GM12878 (cell line): ENCODE data around the gene SNURF.
"Not testable (repeated sequence)": the region's sequence is repeated elsewhere in the genome, so short reads cannot be mapped to it uniquely, and the experiment has no call there.

Source experiments
- BHLHE40 ChIP-seq, 2 experiments: fragments of 450-650 bp in 1 of 2; IDR thresholded peaks; 2 replicates each; pipeline ENCODE4 v1.6.1; 2011 to 2017; ENCODE audit warnings: low read depth in 2 of 2, borderline replicate concordance in 1 of 2, improper control_type of control experiment in 1 of 2, low read length in 1 of 2, mild to moderate bottlenecking in 1 of 2
- CEBPB ChIP-seq, 2 experiments: fragments of 150-350 bp in 1 of 2; IDR thresholded peaks; 2 replicates each; pipeline ENCODE4 v1.6.1; 2012 to 2014; ENCODE audit warnings: low read depth in 2 of 2, low read length in 2 of 2, borderline replicate concordance in 1 of 2, inconsistent platforms in 1 of 2
- ESRRA ChIP-seq: IDR thresholded peaks from 2 replicates; pipeline ENCODE4 v1.6.1; 2012; ENCODE audit warnings: mild to moderate bottlenecking, low read length, improper control_type of control experiment
- GABPA ChIP-seq: IDR thresholded peaks from 2 replicates; pipeline ENCODE4 v1.6.1; 2014; ENCODE audit warnings: antibody characterized with exemption, low read depth, mild to moderate bottlenecking, inconsistent platforms
- PAX5 ChIP-seq: IDR thresholded peaks from 2 replicates; pipeline ENCODE4 v1.6.1; 2011; ENCODE audit warnings: low read depth, low read length, borderline replicate concordance
- RFX5 ChIP-seq: IDR thresholded peaks from 2 replicates; pipeline ENCODE4 v1.6.1; 2011; ENCODE audit warnings: low read depth, low read length, improper control_type of control experiment
- SMC3 ChIP-seq: IDR thresholded peaks from 2 replicates; pipeline ENCODE4 v1.6.1; 2011; ENCODE audit warnings: low read length, improper control_type of control experiment, borderline replicate concordance
- ZNF24 ChIP-seq: fragments of 450-650 bp; IDR thresholded peaks from 2 replicates; pipeline ENCODE4 v1.6.1; 2017; ENCODE audit warnings: antibody characterized with exemption, mild to moderate bottlenecking
- TF ChIP-seq, protein P1 (sequence below): fragments of 450-650 bp; IDR thresholded peaks from 2 replicates; pipeline ENCODE4 v1.6.1; 2016; ENCODE audit warnings: mild to moderate bottlenecking
- TF ChIP-seq, protein P2 (sequence below), 3 experiments: IDR thresholded peaks in 2 of 3; conservative IDR thresholded peaks in 1 of 3; 2 replicates each; pipeline ENCODE4 v1.5.1; 2011; ENCODE audit warnings: low read depth in 3 of 3, low read length in 3 of 3, mild to moderate bottlenecking in 3 of 3, control low read depth in 2 of 3, moderate library complexity in 2 of 3, inconsistent platforms in 1 of 3, mixed read lengths in 1 of 3; ENCODE audit not compliant: control insufficient read depth in 2 of 3, insufficient read depth in 1 of 3; ENCODE audit errors: extremely low read depth in 1 of 3
- TF ChIP-seq, protein P3 (sequence below): IDR thresholded peaks from 2 replicates; pipeline ENCODE4 v1.6.1; 2012; ENCODE audit warnings: low read depth, low read length, improper control_type of control experiment
- TF ChIP-seq, protein P4 (sequence below): fragments of 150-350 bp; IDR thresholded peaks from 2 replicates; pipeline ENCODE4 v1.6.1; 2014; ENCODE audit warnings: mild to moderate bottlenecking, low read depth, low read length

DNA sequence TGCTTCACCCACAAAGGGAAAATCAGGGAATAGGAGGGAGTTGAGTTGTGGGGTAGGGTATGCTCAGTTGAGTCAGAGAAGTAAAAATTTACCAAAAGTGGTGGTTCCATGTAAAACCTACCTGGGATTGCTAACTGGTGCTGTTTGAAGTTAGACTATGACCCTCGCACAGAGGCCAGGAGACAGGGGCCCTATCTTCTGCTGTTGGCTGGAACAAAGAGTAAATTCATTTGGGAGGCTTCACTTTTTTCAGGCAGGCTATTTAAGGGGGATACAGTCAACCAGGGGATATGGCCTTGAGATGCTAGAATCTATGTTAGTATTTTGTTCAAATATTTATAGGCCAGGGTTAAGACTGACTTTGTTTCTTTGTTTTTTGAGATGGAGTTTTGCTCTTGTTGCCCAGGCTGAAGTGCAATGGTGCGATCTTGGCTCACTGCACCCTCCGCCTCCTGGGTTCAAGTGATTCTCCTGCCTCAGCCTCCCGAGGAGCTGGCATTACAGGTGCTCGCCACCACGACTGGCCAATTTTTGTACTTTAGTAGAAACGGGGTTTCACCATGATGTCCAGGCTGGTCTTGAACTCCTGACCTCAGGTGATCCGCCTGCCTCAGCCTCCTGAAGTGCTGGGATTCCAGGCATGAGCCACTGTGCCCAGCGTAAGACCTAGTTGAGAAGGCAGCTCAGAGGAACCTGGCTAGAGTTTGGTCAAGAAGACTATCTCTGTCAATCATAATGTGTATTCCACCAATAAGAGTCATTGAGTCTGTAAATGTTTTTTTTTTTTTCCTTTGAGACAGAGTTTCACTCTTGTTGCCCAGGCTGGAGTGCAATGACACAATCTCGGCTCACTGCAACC lies 22.7 kb upstream of the SNURF start:
- not testable (repeated sequence) for TF ChIP-seq PAX5; BHLHE40 (IDR thresholded peaks at IDR 0.05; ENCODE audit: borderline replicate concordance in 1 of 2, low read depth in 2 of 2, low read length in 1 of 2); GABPA; ESRRA; SMC3; ZNF24; RFX5; CEBPB (IDR thresholded peaks at IDR 0.05; ENCODE audit: borderline replicate concordance in 1 of 2, low read depth in 2 of 2, low read length in 2 of 2)
- TF ChIP-seq, protein P1, sequence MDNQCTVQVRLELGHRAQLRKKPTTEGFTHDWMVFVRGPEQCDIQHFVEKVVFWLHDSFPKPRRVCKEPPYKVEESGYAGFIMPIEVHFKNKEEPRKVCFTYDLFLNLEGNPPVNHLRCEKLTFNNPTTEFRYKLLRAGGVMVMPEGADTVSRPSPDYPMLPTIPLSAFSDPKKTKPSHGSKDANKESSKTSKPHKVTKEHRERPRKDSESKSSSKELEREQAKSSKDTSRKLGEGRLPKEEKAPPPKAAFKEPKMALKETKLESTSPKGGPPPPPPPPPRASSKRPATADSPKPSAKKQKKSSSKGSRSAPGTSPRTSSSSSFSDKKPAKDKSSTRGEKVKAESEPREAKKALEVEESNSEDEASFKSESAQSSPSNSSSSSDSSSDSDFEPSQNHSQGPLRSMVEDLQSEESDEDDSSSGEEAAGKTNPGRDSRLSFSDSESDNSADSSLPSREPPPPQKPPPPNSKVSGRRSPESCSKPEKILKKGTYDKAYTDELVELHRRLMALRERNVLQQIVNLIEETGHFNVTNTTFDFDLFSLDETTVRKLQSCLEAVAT = not testable (repeated sequence)
- TF ChIP-seq, protein P2, sequence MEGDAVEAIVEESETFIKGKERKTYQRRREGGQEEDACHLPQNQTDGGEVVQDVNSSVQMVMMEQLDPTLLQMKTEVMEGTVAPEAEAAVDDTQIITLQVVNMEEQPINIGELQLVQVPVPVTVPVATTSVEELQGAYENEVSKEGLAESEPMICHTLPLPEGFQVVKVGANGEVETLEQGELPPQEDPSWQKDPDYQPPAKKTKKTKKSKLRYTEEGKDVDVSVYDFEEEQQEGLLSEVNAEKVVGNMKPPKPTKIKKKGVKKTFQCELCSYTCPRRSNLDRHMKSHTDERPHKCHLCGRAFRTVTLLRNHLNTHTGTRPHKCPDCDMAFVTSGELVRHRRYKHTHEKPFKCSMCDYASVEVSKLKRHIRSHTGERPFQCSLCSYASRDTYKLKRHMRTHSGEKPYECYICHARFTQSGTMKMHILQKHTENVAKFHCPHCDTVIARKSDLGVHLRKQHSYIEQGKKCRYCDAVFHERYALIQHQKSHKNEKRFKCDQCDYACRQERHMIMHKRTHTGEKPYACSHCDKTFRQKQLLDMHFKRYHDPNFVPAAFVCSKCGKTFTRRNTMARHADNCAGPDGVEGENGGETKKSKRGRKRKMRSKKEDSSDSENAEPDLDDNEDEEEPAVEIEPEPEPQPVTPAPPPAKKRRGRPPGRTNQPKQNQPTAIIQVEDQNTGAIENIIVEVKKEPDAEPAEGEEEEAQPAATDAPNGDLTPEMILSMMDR (IDR thresholded peaks at IDR 0.05 in 2 of 3, conservative IDR thresholded peaks at IDR 0.05 in 1 of 3; ENCODE audit: control insufficient read depth in 2 of 3, extremely low read depth in 1 of 3, insufficient read depth in 1 of 3, low read depth in 3 of 3, low read length in 3 of 3) = not testable (repeated sequence)
- TF ChIP-seq, protein P3, sequence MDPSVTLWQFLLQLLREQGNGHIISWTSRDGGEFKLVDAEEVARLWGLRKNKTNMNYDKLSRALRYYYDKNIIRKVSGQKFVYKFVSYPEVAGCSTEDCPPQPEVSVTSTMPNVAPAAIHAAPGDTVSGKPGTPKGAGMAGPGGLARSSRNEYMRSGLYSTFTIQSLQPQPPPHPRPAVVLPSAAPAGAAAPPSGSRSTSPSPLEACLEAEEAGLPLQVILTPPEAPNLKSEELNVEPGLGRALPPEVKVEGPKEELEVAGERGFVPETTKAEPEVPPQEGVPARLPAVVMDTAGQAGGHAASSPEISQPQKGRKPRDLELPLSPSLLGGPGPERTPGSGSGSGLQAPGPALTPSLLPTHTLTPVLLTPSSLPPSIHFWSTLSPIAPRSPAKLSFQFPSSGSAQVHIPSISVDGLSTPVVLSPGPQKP = not testable (repeated sequence)
- TF ChIP-seq, protein P4, sequence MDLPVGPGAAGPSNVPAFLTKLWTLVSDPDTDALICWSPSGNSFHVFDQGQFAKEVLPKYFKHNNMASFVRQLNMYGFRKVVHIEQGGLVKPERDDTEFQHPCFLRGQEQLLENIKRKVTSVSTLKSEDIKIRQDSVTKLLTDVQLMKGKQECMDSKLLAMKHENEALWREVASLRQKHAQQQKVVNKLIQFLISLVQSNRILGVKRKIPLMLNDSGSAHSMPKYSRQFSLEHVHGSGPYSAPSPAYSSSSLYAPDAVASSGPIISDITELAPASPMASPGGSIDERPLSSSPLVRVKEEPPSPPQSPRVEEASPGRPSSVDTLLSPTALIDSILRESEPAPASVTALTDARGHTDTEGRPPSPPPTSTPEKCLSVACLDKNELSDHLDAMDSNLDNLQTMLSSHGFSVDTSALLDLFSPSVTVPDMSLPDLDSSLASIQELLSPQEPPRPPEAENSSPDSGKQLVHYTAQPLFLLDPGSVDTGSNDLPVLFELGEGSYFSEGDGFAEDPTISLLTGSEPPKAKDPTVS = not testable (repeated sequence)
